Activated CD4-positive, CD25-positive, alpha-beta regulatory T cell (primary cell): ENCODE data around the gene LRRC23.
"Not testable (repeated sequence)": the region's sequence is repeated elsewhere in the genome, so short reads cannot be mapped to it uniquely, and the experiment has no call there.

Experiments
- DNase-seq, 4 experiments: peaks; one replicate each; lab custom pipeline; 2025; lab: John Stamatoyannopoulos, UW

The LRRC23 gene, protein sequence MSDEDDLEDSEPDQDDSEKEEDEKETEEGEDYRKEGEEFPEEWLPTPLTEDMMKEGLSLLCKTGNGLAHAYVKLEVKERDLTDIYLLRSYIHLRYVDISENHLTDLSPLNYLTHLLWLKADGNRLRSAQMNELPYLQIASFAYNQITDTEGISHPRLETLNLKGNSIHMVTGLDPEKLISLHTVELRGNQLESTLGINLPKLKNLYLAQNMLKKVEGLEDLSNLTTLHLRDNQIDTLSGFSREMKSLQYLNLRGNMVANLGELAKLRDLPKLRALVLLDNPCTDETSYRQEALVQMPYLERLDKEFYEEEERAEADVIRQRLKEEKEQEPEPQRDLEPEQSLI

DNA sequence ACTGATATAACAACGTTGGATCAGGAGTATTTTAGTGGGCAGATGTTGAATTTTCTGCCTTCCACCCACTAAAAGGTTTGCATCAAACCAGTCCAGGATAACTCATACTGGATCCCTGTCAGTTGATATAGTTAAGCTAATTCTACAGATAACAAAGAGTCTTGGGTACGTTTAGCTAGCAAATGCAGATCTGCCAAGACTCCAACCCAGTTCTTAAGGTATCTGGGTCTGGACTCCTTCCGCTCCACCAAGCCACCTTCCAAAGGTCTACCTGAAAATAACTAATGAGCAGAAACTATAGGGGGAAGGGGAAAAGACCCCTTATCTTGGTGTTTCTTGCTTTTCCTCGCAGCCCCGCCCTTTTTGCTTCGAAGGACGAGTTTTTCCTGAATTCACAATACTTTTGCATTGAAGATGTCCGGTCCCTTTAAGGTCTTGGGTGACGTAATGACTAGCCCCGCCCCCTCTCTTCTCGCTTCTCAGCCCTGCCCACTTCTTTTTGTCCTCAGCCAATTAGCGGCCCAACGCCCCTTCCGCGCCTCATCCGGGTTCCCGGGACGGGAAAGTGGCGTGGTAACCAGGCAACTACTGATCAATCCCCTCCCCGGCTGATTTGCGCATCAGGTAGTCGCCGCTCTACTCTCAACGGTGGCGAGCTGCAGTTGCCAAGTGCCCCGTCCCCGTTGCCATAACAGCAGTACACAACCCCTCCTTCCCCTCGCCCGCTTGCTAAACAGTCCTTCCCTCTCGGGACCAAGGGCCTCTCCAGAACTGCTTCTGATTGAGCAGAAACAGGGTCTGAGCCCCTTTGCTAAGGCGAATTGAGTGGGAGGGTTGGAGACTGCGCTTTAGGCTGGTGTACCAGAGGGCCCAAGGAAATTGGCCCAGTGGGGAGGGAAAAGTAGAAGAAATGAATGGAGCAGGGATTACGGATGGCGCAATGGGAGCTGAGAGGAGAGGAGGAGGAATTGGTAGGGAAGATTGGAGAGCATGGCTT, at the start of gene LRRC23:
Gene LRRC23, plus strand, starts transcription at position 543 of the 997 bp plus-strand sequence. CDS start 812 bp downstream, outside the sequence.
- DNase-seq: peak; percentile 92 to 95 (median 94)

DNA sequence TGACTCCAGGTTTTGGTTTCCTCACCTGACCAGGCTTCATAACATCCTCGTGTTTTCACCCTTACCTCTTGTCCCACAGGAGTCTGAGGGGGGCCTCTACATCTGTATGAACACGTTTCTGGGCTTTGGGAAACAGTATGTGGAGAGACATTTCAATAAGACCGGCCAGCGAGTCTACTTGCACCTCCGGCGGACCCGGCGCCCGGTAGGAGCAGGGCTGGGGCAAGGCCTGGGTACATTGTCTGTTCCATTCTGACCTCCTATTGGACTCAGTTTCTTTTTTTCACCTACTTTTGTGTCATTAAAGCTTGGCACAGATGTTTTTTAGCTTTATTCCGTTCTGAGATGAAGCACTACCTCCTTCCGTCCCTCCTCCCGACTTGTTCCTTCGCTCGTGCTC, 49.3 kb upstream of the LRRC23 start:
- DNase-seq: no peak

DNA sequence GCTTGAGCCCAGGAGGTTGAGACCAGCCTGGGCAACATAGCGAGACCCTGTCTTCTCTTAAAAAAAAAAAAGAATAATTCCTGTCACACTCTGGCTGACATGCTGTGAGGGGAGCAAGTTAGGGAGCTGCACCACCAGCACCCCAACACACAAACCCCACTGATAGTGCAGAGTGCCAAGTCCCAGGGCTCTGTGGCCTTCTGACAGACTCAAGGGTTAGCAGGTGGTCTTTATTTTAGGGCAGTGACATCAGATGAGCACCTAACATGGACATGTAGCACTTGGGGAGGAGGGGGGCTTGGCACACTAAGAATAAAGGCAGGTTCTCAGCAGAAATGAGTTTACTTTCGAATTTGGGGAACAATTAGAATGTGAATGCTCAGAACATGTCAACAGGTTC, 45.8 kb upstream of the LRRC23 start:
- DNase-seq: no peak

DNA sequence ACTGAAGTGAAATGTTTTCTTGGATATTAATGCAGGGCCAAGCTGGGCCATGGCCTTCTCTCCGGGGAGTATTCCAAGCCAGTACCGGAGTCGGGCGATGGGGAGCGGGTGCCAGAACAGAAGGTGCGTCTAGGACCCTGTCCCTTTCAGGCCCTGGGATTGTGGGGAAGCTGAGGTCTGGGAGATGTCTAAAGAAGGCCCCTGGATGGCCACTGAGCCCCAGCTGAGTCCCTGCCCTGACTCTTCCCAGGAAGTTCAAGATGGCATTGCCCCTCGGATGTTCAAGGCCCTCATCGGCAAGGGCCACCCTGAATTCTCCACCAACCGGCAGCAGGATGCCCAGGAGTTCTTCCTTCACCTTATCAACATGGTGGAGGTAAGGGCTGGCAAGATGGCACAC, 44.5 kb upstream of the LRRC23 start:
- no peak for DNase-seq

DNA sequence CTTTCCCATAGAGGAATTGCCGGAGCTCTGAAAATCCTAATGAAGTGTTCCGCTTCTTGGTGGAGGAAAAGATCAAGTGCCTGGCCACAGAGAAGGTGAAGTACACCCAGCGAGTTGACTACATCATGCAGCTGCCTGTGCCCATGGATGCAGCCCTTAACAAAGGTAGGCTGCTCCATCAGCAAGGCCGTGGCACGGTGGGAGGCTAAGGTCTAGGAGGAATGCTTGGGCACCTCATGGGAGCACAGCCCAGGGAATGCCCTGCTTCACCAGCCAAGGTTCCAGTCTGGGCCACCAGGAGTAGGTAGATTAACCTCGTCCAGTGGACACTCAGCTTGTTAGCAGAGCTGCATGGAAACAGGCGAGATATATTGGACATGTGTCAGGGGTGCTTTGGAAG, 43.7 kb upstream of the LRRC23 start:
- DNase-seq: no peak

DNA sequence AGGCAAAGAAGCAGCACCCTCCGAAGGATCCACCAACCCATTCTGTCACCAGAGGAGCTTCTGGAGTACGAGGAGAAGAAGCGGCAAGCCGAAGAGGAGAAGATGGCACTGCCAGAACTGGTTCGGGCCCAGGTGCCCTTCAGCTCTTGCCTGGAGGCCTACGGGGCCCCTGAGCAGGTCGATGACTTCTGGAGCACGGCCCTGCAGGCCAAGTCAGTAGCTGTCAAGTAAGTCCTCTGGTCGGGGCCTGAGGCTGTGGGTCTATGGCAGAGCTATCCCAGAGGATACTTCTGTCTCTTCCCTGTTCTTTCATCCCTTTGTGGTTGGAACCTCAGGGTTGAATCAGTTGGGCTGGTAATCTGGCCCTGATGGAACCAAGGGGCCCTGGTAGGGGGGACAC, 43.2 kb upstream of the LRRC23 start:
- no peak for DNase-seq

DNA sequence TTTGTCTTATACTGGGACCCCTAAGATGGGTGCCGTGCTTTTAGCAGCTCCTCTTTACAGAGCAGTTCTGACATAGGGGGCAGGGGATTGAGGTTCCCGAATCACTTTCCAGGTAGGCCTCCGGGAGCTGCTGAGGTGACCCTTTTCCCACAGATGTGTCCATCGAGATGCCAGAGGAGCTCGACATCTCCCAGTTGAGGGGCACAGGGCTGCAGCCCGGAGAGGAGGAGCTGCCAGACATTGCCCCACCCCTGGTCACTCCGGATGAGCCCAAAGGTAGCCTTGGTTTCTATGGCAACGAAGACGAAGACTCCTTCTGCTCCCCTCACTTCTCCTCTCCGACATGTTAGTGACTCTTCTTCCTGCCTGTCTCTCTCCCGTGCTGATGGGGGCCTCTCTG, 41.6 kb upstream of the LRRC23 start:
- no peak for DNase-seq

DNA sequence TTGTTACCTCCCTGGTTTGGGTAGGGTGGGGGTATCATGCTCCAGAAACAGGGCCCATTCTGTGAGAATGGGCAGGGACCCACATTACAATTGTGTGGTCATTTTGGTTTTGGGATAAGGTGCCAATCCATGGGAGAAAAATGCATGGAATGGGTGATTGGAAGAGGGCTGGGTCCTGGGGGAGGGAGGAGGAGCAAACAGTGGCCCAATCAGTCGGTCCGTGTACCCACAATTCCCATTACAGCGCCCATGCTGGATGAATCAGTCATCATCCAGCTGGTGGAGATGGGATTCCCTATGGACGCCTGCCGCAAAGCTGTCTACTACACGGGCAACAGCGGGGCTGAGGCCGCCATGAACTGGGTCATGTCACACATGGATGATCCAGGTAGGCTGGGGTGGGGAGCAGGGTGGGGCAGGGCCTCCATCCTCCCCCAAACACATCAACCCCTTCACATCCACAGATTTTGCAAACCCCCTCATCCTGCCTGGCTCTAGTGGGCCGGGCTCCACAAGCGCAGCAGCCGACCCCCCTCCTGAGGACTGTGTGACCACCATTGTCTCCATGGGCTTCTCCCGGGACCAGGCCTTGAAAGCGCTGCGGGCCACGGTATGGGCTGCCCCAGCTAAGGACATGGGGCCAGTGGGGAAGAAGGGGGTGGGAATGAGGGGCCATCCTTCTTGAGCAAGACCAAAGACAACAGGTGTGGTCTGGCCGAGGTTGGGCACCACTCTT, 40.9 kb upstream of the LRRC23 start:
- no peak for DNase-seq

DNA sequence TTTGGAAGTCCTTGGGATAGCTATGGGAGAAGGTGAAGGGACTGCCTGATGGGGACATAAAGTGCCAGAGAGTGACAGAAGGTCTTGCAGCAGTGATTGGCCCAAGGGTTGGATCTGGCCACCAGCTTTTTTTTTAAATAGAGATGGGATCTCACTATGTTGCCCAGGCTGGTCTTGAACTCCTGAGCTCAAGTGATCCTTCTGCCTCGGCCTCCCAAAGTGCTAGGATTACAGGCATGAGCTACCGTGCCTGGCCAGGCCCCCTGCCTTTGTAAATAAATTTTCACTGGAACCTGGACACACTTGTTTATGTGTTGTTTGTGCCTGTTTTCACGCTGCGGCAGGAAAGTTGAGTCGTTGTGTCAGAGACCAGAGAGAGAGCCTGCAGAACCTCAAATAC, 39.3 kb upstream of the LRRC23 start:
- DNase-seq: not testable (repeated sequence)

DNA sequence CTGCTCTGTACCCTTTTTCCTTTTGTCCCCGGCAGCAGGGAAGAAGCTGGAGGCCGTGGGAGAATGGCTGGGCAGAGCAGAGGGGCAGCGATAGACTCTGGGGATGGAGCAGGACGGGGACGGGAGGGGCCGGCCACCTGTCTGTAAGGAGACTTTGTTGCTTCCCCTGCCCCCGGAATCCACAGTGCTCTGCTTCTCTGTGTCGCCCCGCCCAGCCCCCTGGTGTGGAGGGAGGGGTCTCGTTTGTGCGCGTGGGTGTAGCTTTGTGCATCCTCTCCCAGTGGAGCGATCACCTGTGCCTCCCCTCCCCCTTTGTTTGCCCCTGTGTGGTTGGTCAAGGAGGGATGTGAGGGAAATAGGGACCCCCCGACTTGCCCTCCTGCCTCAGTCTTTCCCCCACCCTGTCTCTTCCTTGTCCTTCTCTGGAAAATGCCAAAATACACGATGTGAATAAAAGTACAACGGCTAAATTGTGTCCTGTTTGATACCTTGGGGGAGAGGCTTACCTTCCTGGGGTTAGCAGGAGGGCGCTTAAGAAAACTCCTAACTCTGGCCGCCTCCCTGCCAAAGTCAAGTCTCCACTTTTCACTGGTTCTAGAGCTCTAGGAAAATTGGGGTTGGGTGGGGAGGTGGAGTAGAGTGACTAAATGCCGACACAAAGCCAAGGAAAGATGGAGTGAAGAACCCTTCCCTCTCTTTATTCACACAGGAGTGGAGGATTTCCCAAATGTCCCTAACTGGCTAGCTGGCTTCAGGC, 38.3 kb upstream of the LRRC23 start:
- DNase-seq: no peak

DNA sequence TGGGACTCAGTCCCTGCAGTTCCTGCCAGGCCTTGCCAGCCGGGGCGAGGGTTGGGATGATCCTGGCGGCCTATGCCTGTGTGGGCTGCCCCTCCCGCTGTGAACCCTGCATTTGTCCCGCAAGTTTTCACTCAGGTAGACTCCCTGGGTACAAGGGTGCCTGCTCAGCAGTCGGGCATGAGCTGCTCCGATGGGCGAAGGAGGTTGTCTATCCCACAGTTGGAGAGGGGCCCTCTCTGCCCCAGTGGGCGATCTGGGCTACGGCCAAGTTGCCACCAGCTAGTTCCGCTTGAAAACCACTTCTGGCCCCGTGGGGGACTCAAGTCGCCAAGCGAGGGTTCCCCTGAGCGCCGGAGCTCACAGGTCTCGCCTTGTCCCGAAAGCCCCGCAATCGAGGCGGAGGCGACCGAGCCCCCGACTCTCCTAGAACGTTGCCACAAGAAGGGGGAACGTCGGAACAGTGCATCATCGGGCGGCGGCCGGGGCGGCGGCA, 37.7 kb upstream of the LRRC23 start:
- DNase-seq: no peak

DNA sequence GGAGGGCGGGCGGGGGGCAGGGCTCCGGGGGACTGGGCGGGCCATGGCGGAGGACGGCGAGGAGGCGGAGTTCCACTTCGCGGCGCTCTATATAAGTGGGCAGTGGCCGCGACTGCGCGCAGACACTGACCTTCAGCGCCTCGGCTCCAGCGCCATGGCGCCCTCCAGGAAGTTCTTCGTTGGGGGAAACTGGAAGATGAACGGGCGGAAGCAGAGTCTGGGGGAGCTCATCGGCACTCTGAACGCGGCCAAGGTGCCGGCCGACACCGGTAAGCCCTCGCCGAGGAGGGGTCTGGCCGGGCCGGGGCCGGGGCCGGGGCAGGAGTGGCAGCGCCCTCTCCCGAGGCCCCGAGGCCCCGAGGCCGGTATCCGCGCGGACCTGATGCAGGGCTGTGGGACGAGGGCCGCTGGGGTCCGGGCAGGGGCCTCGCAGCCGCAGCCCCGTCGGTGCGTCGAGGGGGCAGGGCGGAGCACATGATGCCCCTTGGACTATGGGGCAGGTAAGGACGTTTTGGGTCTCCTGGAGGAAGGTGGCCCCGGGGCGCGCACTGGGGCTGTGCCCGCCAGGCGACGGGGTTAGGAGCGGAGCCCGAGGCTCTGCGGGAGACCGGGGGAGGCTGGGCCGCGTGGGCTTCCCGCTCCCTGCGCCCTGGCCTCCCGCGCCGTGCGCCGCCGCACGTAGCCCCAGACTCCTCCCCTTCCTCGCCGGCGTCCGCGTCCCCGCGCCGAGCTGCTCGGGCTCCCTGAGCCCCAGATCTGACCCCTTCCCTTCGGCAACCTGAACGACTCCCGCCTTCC, 37.0 kb upstream of the LRRC23 start, which contains the start of gene TPI1:
Gene TPI1, plus strand, starts transcription at position 119 of the 798 bp plus-strand sequence. Its CDS starts 36 bp downstream, at position 155.
- peak; percentile 49 to 65 (median 58) for DNase-seq

DNA sequence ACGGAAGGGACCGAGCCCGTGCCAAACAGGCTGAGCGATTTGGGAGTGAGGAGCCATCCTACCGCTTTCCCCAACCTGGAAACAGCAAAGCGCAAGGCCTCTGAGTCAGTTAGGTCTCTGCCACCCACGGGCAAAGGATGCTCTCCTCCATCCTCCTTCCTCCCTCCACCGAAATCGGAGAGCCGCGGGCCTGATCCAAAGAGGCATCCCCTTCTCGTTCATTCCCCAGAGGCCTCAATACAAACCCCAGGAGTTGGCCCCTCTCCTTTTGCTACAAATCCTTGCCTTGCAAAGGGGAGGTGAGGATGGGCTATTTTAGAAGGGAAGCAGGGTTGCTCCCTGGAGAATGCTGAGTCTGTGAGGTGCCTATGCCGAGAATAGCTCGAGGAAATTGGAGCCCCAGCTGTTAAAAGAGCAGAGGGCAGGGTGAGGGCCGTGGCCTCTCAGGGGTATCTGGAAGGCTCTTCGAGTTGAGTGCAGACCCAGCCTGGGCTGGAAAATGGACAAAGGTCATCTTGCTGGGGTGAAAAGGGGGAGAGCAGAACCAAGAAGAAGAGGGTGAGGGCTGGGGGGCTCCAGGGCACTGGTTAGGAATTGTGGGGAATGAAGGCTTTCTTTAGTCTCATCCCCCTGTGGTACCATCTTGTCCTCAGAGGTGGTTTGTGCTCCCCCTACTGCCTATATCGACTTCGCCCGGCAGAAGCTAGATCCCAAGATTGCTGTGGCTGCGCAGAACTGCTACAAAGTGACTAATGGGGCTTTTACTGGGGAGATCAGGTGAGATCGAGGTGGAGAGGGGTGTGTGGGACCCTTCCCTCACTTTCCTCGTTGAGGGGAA, 36.2 kb upstream of the LRRC23 start:
- DNase-seq: no peak

DNA sequence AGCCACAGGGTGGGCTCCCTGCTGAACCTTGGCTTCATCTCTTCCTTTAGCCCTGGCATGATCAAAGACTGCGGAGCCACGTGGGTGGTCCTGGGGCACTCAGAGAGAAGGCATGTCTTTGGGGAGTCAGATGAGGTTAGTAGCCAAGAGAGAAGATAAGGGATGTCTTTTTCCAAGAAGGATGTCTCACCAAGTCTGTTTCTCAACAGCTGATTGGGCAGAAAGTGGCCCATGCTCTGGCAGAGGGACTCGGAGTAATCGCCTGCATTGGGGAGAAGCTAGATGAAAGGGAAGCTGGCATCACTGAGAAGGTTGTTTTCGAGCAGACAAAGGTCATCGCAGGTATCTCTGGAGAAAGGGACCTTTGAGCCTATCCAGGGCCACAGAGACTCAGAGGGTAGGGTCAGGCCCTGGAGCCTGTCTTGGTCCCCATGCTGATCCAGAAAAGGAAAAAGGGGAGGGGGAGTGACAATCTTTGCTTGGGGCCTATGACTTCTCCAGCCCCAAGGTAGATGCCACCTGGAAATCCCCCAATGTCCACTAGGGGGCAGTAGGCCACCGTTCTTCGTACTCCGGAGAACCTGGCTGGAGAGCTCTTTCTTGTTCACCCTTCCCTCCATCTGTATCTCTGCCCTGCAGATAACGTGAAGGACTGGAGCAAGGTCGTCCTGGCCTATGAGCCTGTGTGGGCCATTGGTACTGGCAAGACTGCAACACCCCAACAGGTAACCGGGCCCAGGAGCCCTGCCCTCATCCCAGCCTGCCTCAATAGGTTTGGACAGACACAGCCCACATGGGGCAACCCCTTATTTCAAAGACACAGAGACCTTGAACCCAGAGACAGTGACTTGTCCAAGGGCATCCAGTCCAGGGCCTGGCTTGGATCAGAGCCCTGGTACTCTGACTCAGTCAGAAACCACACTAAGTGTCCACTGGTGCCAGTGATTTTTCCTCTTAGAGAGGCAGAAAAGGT, 35.3 kb upstream of the LRRC23 start:
- peak; percentile 69 to 78 (median 70) for DNase-seq

DNA sequence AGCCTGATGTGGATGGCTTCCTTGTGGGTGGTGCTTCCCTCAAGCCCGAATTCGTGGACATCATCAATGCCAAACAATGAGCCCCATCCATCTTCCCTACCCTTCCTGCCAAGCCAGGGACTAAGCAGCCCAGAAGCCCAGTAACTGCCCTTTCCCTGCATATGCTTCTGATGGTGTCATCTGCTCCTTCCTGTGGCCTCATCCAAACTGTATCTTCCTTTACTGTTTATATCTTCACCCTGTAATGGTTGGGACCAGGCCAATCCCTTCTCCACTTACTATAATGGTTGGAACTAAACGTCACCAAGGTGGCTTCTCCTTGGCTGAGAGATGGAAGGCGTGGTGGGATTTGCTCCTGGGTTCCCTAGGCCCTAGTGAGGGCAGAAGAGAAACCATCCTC, 34.3 kb upstream of the LRRC23 start:
- not testable (repeated sequence) for DNase-seq

DNA sequence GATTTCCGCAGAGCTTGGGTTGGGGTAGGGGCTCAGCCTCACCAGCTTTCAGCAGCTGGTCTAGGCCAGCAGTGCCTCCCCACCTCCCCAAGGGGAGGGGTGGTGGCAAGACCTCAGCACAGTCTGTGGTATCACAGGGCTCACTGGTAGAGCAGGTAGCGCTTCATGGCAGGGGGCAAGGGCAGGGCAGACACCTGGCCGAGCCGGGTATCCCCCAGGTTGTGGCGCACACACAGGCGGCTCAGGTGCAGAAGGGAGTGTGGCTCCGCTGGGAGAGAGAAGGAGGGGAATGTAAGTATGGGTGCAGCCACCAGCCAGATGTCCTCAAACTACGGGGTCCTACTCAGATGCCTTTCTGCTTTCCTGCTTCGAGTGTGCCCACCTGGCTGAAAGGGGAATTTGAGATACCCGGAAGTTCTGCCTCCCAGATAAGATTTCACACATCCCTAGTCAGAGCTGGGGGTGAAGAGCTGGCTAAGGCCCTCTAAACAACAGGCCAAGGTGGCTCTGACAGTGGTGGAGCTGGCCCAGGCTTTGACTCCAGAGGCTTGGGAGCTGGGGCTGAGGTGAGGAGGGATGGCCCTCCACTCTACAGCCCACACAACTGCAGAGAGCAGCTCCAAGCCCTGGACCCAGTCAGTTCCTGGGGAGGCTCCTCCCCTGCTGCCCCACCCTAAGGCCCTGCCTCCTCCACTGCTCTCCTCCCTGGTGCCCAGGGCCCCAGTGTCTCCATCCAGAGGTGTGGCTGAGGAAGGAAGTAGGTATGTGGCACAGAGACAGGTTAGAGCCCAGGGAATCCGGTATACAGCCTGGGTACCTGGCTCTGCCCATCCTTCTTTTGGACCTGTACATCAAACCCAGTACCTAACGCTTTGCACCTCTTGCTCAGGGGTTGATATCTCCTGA, 33.3 kb upstream of the LRRC23 start:
- no peak for DNase-seq
